GM18867 (cell line): Measurements from ENCODE around the gene RASAL2.
A peak's percentile ranks its signal among the peaks of the same experiment; 100 is the strongest.

Experiments
- ATAC-seq: cut with Tn5 transposase; IDR thresholded peaks from one replicate; pipeline ENCODE4 v1.9.1; 2021; ENCODE audit warnings: mild to moderate bottlenecking, moderate library complexity; ENCODE audit not compliant: unreplicated experiment

RASAL2 gene

DNA sequence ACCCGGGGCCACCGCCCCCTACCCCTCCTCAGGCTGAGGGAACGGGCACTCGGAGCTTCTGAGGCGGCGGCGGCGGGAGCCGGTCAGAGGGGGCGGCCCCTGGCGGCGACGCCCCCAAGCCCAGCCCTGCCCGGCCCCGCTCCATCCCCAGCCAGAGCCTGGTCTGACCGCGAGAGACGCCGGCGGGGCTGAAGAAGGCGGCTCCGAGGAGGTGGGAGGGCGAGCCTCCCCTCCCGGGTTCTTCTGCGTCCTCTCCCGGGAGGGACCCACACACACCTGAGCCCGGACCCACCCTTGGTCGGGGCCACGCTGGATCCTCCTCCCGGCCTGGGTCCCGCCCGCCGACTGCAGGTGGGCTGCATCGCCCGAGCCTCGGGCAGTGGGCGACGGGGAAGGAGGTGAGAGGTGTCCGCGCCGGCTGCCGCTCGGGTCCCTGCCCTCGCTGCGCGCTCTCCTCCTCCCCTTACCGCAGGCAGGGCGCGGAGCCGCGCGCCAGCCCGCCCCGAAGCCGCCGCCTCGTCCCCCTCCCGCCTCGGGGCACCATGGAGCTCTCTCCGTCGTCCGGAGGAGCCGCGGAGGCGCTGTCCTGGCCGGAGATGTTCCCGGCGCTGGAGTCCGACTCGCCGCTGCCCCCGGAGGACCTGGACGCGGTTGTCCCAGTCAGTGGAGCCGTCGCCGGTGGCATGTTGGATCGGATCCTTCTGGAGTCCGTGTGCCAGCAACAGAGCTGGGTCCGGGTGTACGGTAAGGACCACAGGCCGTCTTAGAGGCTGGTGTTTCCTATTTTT is at the start of gene RASAL2:
Gene RASAL2 (plus strand): TSS at position 154 of the 788 bp plus-strand sequence. CDS start 389 bp downstream, at position 543.
- ATAC-seq = peak; percentile 57

DNA sequence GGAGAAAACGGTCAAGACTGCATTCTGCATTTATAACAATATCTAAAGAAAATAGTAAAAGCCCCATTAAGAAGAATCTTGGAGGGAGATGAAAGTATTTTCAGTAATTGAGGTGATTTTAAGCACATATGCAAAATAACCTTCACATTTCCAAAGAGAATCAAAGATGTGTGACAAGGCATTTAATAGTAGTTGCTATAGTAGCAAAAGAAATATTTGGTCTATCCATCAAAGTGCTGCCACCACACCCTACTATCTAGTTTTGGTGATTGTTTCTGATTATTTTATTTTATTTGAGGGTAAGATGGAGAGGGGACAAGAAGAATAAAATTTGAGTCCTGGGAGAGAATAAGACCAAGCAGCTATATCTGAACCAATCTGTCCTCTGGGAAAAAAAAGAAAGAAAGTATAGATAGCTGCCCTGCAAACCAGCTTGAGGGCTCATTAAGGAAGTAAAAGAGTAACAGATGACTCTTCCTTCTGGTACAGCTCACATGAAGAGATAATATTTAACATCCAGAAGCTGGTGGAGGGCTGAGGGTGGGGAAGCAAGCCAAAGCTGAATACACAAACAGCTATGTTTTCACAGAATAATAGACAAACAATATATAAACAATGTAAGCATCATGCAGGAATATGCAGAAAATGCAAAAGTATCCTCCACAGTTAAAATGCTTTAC is 47.2 kb upstream of the RASAL2 start:
- ATAC-seq = no peak

DNA sequence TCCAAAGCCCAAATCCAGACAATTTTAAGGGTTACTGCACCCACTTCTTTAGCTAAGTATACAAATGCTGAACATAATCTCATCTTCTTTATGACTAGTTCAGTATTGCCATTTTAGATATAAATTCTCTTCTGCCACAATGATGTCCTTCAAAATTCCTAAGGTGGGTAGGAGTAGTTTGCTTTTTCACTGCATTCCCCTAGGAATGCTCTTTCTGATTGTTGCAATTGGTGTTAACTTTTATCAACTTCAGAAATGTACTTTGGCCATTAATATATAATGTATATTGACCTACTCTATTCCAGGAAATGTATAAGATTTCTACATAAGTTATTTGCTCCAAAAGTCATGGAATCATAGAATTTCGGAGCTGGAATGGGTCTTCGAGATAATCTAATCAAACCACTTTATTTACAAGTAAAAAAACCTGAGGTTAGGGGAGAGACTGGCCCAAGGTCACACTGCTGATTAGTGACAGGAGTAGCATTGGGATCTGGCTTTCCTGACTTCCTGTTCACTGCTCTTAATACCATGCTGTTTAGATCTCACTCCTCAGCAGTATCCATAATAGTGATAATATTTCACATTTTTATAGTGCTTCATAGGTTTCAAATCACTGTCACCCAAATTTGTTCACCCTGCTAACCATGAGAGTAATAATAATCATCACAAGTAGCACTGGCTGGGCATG is 46.4 kb upstream of the RASAL2 start:
- ATAC-seq = no peak

DNA sequence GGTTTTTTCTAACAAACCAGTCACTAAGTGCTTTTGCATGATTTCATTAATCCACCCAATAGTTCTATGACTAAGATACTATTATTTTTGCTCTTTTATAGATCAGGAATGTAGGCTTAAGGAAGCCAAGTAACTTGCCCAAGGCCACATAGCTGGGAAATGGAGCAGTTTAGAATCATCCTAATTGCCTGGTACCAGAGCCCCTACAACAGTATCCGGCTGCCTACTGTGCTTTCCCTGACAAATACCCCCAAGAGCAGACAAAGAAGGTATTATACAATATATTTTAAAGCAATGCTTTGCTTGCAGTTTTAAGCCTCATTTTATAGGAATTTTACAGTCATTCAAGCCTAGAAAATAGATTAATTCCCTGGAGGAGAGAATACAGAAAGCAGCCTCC is 45.5 kb upstream of the RASAL2 start:
- ATAC-seq = no peak

DNA sequence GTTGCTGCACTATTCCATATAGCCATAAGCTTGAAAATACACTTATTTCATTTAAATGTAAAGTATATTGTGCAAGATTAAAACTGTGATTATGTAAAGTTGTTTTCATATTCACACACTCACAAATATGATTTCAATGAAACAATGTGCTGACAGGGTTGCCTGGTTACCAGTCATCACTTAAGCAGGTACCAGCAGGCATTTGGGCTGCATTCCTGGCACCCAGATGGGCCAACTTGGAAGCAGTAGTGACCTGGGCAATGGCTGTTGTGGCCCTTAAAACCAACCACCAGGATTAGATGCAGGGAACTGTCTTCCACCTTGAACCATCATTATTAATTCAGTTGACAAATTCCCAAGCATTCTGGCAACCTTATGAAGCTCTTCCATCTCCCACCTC is 45.0 kb upstream of the RASAL2 start:
- ATAC-seq = no peak

DNA sequence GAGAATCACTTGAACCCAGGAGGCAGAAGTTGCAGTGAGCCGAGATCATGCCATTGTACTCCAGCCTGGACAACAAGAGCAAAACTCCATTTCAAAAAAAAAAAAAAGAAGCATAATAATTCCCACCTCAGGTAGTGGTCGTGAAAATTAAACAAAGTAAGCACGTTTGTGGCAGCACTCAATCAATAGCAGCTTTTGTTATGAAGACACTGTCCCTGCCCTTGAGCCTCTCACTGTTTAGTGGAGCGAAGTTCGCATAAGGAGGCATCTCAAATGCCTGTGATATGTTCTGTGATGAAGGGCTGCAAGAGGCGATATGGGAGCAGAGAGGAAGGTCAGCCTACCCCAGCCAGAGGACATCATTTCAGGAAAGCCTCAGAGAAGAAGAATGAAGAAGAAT is 43.8 kb upstream of the RASAL2 start:
- ATAC-seq = no peak

DNA sequence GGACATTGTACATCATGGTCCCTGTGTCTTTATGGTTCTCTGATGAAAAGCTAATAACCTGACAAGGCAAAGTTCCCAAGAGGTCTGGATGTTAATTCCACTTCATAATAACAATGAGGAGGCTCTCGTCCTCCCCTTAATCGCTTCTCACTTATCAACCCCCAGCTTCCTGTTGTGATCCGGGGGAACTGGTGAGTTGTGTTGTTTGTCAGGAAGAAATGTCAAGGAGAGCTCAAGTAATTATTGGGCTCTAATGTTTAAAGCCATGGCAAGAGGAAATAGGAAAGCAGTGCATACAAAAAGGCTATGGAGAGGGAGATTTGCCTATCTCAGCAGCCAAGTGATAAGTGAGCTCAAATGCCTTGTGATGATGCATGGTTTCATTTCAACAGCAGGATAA is 42.8 kb upstream of the RASAL2 start:
- no peak for ATAC-seq

DNA sequence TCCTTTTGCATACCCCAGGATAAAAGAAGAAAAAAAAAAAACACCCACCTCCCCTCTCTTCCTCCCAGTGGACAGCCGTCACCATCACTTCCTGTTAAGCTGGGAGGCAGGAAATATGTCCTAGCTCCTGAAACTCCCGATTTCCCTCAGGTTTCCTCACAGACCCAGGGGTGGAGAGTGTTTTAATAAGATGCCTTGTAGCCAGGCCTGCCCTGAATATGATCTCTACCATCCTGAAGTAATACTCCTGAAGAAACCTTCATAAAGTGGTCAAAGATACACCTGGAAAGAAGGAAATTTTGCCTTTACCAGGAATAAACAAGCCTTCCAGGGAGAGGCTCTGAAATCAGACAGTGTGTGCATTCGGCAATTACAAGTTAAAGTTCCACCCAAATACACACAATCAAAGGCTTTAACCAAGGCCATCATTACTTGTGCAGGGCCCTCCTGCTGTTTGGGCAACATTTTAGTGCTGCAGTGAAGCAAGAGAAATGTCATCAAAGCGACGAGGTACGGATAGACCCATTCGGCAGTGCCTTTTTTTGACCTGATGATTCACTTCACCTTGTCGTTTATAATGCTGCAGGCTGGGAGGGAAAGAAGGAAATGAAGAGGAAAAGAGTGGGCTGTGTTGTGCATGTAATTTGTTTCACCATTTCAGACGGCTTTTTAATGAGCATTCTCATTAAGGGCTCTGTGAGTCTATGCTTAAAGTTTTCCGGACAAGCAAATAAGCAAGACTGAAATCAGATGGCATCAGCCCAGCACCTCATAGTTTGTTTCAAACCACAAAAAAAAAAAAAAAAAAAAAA is 41.0 kb upstream of the RASAL2 start:
- ATAC-seq = no peak

DNA sequence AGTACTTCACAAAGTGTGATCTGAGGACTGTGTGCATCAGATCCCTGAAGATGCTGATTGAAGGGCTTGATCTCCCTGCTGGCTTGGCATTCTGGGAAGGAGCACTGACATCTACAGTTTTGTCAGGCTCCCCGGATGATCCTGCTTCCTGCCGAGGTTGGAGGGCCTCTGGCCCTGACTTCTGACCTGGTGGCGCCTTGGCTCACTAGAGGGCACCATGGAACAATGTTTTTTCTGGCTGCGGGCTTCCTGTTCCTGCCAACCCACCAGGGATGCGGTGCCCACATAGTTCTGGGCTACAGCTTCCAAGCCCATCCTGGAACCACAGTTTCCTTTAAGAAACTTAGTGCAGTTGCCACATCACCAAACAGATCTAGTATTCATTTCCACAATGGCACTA is 38.8 kb upstream of the RASAL2 start:
- no peak for ATAC-seq

DNA sequence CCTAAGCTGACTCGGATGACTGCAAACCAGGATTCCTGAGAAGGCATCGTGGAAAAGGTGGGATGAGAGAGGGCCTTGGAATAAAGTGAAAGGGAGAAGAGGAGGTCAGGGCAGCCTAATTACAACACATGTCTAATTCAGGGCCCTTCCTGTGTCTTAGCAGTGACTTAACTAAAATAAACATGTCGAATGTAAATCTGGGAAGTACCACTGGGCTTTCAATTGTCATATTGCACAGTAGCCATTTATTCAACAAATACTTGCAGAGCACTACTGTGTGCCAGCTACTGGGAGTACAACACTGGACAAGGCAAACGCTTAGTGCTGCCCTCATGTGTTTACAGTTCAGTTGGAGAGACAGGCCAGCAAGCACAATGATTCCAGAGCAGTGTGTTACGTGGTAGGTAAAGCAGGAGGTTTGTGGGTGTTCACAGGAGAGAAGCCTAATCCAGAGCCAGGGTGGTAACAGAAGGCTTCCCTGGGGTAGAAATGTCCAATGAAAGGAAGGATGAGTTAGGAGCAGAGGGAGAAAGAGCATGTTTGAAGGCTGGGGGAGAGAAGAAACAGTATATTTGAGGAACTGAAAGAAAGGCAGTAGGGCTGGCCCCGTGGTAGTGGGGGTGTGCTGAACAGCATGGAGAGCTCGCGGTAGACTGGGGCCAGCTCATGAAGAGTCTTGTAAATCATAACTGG is 38.0 kb upstream of the RASAL2 start:
- peak; percentile 96 for ATAC-seq

DNA sequence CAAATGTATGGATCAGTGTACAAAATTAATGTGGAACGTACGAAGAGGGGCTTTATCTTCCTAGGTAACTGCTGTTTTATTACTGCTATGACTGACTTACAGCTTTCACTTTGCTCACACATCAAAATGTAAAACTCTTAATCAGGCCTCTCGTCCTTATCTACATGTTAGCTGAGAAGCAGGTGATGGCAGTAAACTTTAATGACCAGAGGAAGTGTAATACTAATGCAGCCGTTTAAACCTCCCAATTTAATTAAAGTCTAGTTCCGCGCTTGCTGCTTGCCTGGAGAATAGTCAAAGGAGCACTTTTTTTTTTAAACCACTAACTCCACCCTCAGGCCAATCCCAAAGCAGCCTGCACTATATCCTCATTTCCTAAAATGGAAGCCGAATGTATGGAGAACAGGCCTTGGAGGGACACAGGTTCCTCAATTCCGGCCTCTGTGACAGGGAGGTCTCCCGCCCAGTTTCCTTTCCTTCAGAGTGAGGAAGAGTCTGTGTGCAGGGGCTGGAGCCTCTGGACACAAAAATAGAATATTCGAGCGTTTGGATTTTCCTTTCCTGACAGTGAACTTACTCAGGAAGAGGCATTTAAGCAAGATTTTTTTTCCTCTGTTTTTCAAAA is 36.7 kb upstream of the RASAL2 start:
- ATAC-seq = no peak

DNA sequence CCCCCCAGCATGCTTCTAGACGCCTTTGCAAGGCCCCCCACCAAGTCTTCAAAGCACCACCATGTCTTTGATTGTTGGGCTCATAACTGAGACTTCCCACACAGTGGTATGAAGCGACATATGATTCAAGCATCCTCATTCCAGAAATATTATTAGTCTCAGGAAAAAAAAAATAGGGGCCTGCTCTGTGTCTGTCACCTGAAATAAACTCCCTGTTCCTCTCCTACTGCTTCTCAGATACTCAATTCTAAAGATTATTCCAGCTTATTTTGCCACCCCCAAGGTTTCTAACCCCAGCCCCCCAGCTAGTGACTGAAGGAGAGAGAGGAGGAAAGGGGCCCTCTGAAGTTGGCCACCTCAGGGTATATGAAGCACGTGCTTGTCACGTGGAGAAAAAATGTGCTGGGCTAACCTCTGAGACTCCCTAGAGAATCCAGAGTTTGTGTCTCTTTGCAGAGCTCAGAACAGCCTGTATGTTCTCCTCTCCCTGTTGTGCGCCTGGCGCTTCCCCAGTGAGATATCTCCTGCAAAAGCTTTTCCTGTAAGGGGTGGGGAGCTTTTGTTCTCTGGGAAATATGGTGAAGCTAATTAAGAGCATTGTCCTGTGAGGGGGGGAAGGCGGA is 35.9 kb upstream of the RASAL2 start:
- no peak for ATAC-seq

DNA sequence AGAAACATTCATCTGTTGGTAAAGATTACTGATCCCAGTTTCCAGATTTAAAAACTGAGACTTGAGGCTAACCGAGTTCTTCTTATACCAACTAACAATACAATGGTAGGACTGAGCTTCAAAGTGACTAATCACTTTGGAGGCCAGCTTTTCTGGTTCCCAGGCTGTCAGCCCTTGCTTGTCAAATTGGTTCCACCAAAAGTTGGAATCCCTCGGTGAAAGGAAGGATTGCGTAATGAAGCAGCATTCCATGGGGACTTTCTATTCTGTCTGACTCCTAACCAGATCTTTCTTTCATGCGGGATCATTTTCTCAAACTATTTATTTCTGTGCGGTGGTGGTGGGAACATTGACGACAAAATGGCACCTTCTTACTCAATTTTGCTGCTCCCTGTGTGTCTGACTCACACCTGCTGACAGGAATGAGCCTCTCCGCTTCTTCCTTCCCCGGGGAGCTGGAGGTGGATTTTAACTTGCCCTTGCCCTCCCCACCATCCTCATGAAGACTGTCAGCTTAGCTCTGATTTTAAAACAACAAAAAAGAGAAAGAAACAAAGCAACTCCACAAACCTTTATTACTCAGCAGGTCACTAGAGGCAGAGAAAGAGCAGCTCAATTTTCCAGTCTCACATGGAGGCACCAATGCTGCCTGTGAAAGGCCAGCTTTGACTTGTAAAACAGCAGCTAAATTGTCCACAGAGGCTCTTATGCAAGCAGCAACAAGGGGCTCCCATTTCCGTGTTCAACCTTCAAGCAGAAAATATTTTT is 32.9 kb upstream of the RASAL2 start:
- ATAC-seq = no peak

DNA sequence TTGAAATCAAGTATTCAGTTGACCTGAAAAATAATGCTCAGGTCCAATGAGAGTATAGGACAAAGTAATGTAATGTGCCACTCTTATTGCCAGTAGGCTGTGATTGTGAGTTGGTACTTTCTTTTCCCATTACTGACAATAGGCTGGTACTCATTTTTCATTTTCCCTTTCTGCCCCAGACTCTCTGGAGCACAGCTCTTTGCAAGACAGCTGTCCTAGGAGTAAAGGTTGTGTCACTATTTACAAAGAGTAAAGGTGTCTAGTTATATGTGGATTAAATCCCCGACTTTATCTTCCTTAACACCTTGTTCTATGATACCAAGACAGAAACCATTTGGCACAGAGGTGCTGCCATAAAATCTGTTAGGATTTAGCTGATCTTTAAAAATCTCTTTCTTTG is 32.3 kb upstream of the RASAL2 start:
- ATAC-seq = no peak

DNA sequence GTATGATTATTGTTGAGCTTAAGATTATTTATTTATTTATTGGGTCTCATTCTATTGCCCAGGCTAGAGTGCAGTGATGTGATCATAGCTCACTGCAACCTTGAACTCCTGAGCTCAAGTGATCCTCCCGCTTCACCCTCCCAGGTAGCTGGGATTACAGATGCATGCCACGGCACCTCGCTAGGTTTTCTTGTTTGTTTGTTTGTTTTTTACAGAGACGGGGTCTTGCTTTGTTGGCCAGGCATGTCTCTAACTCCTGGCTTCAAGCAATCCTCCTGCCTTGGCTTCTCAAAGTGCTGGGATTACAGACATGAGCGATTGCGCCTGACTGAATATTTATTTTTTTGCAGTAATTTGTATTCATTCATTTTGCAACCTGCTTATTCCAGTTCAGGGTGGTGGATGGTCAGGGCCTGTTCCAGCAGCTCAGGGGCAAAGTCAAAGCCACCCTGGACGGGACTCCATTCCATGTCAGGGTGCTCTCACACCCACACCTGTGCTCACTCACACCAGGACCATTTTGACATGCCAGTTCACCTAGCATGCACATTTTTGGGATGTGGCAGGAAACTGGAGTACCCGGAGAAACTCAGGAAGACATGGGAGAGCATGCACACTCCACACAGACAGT is 29.6 kb upstream of the RASAL2 start:
- ATAC-seq = no peak

DNA sequence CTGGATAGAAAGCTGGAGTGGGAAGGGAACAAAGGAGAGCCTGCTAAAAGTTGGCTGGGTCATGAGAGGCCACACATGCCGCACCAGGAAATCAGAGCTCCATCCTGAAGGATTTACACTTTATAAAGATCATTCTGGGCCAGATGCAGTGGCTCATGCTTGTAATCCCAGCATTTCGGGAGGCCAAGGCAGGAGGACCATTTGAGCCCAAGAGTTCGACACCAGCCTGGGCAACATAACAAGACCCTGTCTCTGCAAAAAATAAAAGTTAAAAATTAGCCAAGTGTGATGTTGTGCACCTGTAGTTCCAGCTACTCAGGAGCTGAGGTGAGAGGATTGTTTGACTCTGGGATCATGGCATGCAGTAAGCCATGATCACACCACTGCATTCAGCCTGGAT is 28.7 kb upstream of the RASAL2 start:
- no peak for ATAC-seq

DNA sequence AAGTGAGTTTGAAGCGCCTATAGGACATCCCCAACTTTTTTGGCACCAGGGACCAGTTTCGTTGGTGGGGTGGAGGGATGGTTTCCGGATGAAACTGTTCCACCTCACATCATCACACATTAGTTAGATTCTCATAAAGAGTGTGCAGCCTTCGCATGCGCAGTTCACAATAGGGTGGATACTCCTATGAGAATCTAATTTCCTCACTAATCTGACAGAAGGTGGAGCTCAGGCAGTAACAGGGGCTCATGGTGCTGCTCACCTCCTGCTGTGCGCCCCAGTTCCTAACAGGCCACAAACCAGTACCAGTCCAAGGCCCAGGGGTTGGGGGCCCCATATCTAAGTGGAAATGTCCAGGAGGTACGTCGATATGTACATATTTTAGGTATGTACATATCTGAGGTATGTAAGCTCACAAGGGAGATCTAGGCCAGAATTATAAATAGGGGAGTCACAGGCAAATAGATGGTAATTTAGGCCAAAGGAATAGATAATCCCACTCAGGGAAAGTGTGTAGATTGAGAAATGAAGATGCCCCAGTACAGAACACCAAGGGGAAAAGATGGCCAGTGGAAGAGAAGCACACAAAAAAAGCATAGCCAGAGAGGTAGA is 27.5 kb upstream of the RASAL2 start:
- no peak for ATAC-seq
